H7 (cell line): ENCODE measurements around the gene CA12. TPM values are rescaled to one million over a fixed set of nuclear protein-coding genes. Genes with fewer than 3 reads are reported as not detected.

ENCODE experiments used
- DNase-seq: peaks from one replicate; pipeline ENCODE4 v3.0.0; 2012
- H3K27me3 ChIP-seq: 2 replicates; pipeline ENCODE4 v1.6.0; 2011; ENCODE audit warnings: mild to moderate bottlenecking, low read length; ENCODE audit not compliant: control insufficient read depth, insufficient read depth
- H3K36me3 ChIP-seq: replicated peaks from 2 replicates; pipeline ENCODE4 v1.5.1; 2011; ENCODE audit warnings: low read length; ENCODE audit not compliant: control insufficient read depth, insufficient read depth
- H3K4me3 ChIP-seq: 2 replicates; pipeline ENCODE4 v1.5.1; 2011; ENCODE audit warnings: low read depth, mild to moderate bottlenecking, control low read depth, low read length, moderate library complexity; ENCODE audit not compliant: insufficient read depth
- total RNA-seq: library from RNA; depleted of rRNA; stranded (reverse); fragments of >200 nt; shearing (Covaris generic); gene quantifications from 2 replicates; pipeline ENCODE4 v1.2.3, GENCODE V29; 2014

The CA12 gene
- total RNA-seq, 1 experiment from 2014 or later: 1.9 TPM

DNA sequence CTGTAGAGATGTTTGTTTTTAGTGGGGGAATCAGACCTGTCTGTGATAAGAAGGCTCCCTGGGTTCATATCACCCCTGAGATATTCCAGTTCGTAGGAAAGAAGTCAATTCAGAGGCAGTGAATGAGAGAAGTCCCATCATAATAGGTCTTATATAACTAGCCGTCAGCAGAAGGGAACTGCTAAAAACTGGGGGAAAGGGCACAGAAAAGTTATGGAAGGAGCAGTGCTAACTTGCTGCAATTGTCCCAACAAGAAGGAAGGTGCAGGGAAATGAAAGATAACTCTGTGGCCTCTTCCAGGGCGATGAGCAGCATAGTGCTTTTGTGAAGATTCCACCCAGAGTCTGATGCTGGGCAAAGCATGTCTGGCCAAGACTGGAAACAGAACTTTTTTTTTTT is 9.0 kb upstream of the CA12 start:
- Histone ChIP-seq H3K36me3 (no peaks in the 10 kb centered on the region), H3K27me3 (peaks cover 12% of the 10 kb centered on the region), H3K4me3 (no peak overlapping the region)
- no peak for DNase-seq

GRCh38 chr15:63389902-63390670 is 8.4 kb upstream of the CA12 start:
- Histone ChIP-seq H3K27me3 (peaks cover 7% of the 10 kb centered on the region), H3K36me3 (no peaks in the 10 kb centered on the region), H3K4me3 (no peak overlapping the region)
- no peak for DNase-seq

DNA sequence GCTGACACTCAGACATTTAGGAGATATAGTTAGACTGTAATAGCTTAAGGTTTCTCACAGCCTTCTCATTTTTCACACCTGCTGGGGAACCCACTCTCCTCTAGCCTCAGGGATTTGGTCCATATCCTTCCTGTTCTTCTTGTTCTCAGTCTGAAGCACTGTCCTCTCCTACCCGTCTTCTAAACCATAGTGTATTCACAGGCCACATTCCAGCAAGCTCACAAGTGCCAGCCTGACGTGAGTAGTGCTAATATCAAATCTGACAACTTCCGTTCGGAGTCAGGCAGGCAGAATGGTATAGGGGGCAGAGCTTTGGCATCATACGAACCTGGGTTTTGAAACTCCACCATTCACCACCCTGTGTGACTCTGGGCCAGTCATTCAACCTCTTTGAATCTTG is 6.9 kb upstream of the CA12 start:
- Histone ChIP-seq H3K27me3 (peaks cover 5% of the 10 kb centered on the region; the same call in 1 of the 2 replicates), H3K36me3 (no peaks in the 10 kb centered on the region), H3K4me3 (no peak overlapping the region)
- DNase-seq: no peak

- H3K27me3 ChIP-seq: peaks cover 7% of the 10 kb centered on the region; the same call in 1 of the 2 replicates
- no peak for DNase-seq
- no peak overlapping the region for H3K4me3 ChIP-seq
- H3K36me3 ChIP-seq: no peaks in the 10 kb centered on the region
Measured at GRCh38 chr15:63387748-63388493, 6.3 kb upstream of the CA12 start.

DNA sequence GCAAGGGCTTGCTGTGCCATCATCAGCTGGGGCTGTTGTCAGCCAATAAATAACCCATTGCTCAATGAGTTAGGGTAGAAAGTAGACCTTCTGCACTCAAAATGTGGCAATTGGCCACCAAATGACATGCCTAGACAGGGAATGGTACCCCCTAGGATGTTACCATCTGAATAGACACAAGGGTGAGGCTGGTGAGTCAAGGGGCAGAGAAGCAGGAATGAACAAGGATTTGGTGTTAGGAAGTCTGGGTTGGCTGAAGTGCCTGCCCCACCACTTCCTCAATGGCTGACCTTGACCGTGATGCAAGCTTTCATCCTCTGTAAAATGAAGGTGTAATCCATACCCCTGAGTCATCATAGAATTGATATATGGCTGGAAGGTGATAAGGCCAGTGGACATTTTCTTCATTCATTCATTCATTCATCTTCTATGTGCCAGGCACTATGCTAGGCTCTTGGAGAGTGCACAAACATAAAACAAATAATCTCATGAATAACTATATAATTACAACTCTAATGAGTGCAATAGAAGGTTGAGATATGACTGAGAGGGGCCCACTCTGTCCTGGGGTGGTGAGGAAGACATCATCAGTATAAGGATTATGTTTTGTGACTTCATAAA is 4.4 kb upstream of the CA12 start:
- no peaks in the 10 kb centered on the region for H3K36me3 ChIP-seq
- DNase-seq: no peak
- peaks cover 17% of the 10 kb centered on the region for H3K27me3 ChIP-seq
- no peak overlapping the region for H3K4me3 ChIP-seq

- no peak for DNase-seq
- Histone ChIP-seq H3K27me3 (peaks cover 24% of the 10 kb centered on the region), H3K36me3 (no peaks in the 10 kb centered on the region), H3K4me3 (no peak overlapping the region)
Measured at GRCh38 chr15:63384906-63385305, 3.3 kb upstream of the CA12 start.

DNA sequence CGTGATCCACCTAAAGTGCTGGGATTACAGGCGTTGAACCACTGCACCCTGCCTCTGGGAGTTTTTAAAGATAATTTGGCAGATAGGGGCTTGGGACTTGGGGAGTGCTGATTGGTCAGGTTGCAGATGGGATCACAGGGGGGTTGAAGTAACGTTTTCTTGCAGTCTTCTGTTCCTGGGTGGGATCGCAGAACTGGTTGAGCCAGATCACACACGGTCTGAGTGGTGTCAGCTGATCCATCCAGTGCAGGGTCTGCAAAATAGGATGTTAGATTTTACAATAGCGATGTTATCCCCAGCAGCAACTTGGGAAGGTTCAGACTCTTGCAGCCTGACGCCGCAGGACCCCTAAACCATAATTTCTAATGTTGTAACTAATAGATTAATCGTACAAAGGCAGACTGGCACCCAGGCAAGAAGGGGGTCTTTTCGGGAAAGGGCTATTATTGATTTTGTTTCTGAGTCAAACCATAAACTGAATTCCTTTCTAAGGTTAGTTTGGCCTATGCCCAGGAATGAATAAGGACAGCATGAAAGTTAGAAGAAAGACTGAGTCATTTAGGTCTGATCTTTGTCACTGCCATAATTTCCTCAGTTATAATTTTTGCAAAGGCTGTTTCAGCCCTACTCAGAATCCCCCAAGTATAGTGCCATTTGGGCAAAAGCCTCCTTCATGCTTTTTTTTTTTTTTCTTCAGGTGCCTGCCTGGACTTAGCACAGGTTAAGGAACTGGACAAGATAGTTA is 1.5 kb upstream of the CA12 start:
- DNase-seq: no peak
- Histone ChIP-seq H3K27me3 (peaks cover 24% of the 10 kb centered on the region), H3K36me3 (no peaks in the 10 kb centered on the region), H3K4me3 (no peak overlapping the region)

GRCh38 chr15:63380808-63381282 is 801 bp downstream of the CA12 start:
- Histone ChIP-seq H3K27me3 (peaks cover 24% of the 10 kb centered on the region), H3K36me3 (no peaks in the 10 kb centered on the region), H3K4me3 (peak overlapping the region; percentile 41; the same call in 1 of the 2 replicates)
- no peak for DNase-seq

DNA sequence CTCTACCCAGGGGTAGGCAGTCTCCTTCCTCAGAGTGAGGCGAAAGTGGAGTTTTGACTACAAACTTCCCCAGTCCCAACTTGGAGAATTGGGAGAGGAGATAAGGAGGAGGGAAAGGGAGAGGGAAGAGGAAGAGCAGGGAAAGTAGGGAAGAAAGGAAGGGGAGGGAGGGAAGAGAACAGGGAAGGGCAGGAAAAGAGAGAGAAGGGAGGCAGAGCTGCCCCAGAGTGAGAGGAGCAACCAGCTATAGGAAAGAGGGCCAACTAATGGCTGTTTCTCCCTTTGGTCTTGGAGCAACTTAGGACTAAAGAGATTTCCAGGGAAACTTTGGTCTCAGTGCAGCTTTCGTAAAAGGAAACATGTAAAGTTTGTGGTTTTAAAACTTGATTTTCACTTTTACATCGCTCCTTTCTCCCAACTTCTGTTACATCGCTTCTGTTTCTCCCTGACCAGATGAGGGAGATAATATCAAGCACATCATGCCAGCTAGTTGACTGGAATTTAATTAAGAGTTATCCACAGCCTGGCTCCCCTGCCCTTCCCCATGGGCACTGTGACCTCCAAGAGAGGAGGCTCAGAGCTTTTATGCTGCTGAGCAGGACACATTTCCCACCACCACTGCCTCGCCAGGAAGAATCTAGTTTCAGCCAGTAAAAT is 1.4 kb downstream of the CA12 start:
- DNase-seq: no peak
- Histone ChIP-seq H3K27me3 (peaks cover 24% of the 10 kb centered on the region), H3K4me3 (no peak overlapping the region), H3K36me3 (no peaks in the 10 kb centered on the region)

DNA sequence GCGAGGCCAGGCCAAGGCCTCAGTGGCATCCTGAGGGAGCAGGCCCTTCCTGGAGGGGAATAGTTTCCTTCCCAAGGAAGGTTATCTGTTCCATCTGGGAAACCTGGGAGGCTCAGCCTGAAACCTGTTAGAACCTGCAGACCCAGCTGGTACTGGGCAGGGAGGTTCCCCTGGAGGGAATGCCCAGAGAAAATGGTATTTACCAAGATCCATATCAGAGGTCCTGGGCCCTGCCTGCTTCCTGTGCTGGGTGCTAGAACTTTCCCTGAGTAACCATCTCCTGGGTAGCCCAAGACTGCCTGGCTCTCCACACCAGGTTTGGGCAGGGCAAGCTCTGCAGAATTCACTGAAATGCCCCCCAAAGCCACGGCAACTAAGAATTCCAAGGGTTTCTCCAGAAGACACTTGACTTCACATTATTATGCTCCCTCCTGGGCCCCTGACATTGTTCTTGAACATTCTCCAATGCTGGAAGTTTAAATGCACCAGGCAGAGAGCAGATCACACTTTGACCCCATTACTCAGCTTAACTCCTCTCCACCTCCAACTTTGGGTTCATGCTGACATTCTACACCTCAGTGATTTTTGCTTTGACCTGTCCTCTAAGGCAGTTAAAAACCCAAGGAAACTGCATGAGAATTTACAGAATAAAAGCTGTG is 2.0 kb downstream of the CA12 start:
- no peak for DNase-seq
- H3K36me3 ChIP-seq: no peaks in the 10 kb centered on the region
- H3K27me3 ChIP-seq: peaks cover 24% of the 10 kb centered on the region
- no peak overlapping the region for H3K4me3 ChIP-seq

- H3K36me3 ChIP-seq: no peaks in the 10 kb centered on the region
- DNase-seq: no peak
- H3K4me3 ChIP-seq: no peak overlapping the region
- H3K27me3 ChIP-seq: peaks cover 24% of the 10 kb centered on the region
Measured at GRCh38 chr15:63378946-63379345, 2.7 kb downstream of the CA12 start.

DNA sequence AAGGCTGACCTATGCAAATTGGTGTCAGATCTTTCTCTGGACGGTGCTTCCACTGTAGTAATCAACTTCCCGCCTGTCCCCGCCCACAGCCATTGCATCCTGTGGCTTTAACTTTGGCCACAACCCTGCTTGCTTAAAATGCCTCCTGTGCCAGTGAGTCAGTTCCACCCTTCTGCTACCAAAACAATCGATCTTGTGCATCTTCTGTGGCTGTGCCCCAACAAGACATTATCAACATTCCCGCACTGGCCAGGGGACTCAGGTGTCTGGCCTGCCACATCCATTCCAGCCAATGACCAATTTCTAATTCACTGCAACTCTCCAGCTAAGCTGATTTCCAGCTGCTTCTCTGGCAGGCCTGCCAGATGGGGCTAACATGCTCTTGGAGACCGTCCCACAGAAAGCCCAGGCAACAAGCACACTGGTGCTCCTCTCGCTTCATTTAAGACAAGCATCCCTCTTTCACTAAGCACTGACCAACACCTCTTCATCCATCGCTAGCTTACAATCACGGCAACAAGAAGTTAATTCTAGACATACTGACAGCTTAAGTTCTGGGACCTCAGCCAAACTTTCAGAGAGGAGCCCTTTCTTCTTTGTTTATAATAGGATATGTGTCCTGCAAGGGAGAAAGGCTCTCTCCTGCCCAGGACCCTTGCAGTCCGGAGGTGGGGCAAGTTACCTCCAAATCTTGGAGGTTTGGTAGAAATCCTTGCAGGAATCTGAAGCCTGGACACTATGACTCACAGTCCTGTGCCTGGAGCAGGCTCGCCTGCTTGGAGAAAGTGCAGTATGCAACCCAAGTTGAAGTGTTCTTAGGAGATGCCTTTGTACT is 6.7 kb downstream of the CA12 start:
- no peaks in the 10 kb centered on the region for H3K27me3 ChIP-seq
- H3K36me3 ChIP-seq: no peaks in the 10 kb centered on the region
- DNase-seq: peak; percentile 6
- no peak overlapping the region for H3K4me3 ChIP-seq
